GM19193 (cell line): ENCODE results near the gene MYT1.

Experiments
- POLR2A ChIP-seq: IDR thresholded peaks from 4 replicates; pipeline ENCODE4 v1.6.1; 2011; ENCODE audit not compliant: insufficient read depth, insufficient read length; ENCODE audit errors: extremely low read depth

The MYT1 gene

DNA sequence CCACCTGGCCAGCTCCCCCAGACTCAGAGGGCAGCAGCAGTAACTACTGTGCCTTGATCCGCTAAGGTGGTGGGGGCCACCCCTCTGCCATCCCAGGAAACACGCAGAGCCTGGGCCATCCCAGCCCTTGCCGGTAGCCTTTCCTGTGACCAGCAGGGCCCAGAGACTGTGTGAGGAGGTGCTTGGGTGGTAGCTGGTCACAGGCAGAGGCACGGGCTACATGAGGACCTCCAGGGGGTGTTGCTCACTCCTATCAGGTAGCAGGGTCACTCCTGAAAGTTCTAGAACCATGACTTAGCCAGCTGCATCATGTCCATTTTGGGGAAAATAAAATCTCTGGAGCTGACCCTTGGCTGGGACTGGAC, 114.0 kb downstream of the MYT1 start:
- no peak for TF ChIP-seq POLR2A

DNA sequence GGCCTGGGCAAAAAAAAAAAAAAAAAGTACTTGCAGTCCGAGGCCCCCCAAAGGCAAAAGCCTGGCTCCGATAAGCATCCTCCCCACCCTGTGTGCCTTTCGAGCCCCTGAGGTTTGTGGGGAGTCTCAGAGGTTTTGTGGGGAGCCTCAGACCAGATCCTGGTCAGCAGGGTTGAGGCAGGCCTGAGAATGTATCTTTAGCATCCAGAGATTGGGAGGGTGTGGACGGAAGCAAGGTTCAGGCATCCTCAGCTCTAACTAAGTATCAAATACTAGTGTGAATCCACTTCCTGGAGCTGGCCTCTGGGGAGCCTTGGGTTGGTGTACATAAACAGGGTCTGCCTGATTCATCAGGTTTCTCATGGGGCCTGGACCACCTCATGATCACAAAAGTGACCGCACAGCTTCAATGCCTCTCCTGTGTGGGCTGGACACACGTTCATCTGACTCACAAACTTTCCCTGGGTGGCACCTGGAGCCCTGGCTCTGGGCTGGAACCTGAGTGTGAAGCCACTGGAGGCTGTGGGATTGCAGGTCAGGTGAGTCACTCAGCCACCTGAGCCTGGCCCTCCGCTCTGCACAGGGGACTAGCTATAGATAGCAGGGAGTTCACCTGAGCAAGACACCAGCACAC, 115.7 kb downstream of the MYT1 start:
- no peak for TF ChIP-seq POLR2A

DNA sequence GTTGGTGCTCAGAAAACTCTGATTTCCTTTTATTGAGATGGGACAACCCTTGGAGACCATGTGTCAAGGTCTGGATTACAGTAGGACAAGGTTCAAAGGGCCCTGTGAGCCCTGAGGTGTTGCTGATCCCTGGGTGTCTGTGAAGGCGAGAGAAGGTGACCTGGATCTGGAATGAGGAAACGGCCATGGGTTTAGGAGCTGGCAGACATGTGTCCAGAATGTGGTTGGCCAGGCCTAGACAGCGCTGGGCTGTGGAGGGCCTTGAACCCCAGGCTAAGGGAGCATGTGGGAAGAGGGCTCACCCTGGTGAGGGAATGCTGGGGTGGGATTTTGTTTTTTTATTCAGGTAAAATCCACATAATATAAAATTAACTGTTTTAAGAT, 116.2 kb downstream of the MYT1 start:
- TF ChIP-seq POLR2A, result no peak

DNA sequence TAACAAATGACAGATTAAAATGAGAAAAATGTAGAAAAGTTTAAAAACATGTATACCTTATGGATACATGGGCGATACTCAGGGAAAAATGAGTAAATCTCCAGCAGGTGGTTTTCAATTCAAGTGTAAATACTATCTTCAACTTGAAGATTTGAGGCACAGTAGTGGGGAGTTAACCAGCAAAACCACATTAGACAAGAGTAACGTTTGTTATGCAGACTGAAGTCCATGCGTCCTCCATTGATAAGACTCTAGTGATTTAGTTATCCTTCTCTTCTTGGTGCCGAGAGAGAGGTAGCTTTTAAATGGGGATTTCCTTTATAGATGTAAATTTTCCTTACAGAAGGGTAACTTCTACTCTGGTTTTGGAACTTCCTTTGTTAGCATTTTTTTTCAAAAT, 119.4 kb downstream of the MYT1 start:
- no peak for TF ChIP-seq POLR2A
